Neural cell (in vitro differentiated cells): ENCODE results near the gene CAMK2A. TPM values are rescaled to one million over a fixed set of nuclear protein-coding genes. Genes with fewer than 3 reads are reported as not detected.

Experiments
- H2AFZ ChIP-seq: fragments of 200-600, 300-800 bp; sonication (generic), shearing (Covaris generic); 2 replicates; pipeline ENCODE4 v1.6.0; 2014; ENCODE audit warnings: low read depth, mild to moderate bottlenecking, antibody characterized with exemption, low read length, moderate library complexity
- H3F3A ChIP-seq: fragments of 200-600 bp; shearing (Covaris generic); 2 replicates; pipeline ENCODE4 v1.6.1; 2016; ENCODE audit warnings: mild to moderate bottlenecking, moderate library complexity, mixed read lengths, antibody characterized with exemption, low read length; ENCODE audit not compliant: insufficient read depth, poor library complexity, severe bottlenecking
- H3K27ac ChIP-seq: fragments of 200-600, 300-800 bp; sonication (generic), shearing (Covaris generic); 2 replicates; pipeline ENCODE4 v1.5.1; 2014; ENCODE audit warnings: mild to moderate bottlenecking, low read length, moderate library complexity
- H3K27me3 ChIP-seq: fragments of 300-800, 200-600 bp; sonication (generic), shearing (Covaris generic); 2 replicates; pipeline ENCODE4 v1.6.0; 2014; ENCODE audit warnings: mild to moderate bottlenecking, low read depth, low read length, moderate library complexity; ENCODE audit not compliant: insufficient read depth
- H3K36me3 ChIP-seq: fragments of 300-800, 200-600 bp; sonication (generic), shearing (Covaris generic); 2 replicates; pipeline ENCODE4 v1.5.1; 2014; ENCODE audit warnings: mild to moderate bottlenecking, antibody characterized with exemption, low read length, moderate library complexity; ENCODE audit not compliant: insufficient read depth
- H3K4me2 ChIP-seq: fragments of 300-800, 200-600 bp; sonication (generic), shearing (Covaris generic); 2 replicates; pipeline ENCODE4 v1.6.0; 2014; ENCODE audit warnings: mild to moderate bottlenecking, low read length
- H3K4me3 ChIP-seq: fragments of 300-800, 200-600 bp; sonication (generic), shearing (Covaris generic); 2 replicates; pipeline ENCODE4 v1.5.1; 2014; ENCODE audit warnings: mild to moderate bottlenecking, low read length, moderate library complexity
- H3K79me2 ChIP-seq: fragments of 200-600 bp; shearing (Covaris generic); replicated peaks from 2 replicates; pipeline ENCODE4 v1.6.0; 2014; ENCODE audit warnings: mild to moderate bottlenecking, low read length, moderate library complexity; ENCODE audit not compliant: insufficient read depth
- H3K9ac ChIP-seq: fragments of 300-800, 200-600 bp; sonication (generic), shearing (Covaris generic); 2 replicates; pipeline ENCODE4 v1.6.1; 2016; ENCODE audit warnings: mild to moderate bottlenecking, low read length, mixed read lengths
- H3K9me2 ChIP-seq: fragments of 200-600 bp; shearing (Covaris generic); 2 replicates; pipeline ENCODE4 v1.6.1; 2016; ENCODE audit warnings: mild to moderate bottlenecking, low read length, mixed read lengths; ENCODE audit not compliant: insufficient read depth
- H3K9me3 ChIP-seq: fragments of 200-600, 300-800 bp; sonication (generic), shearing (Covaris generic); 2 replicates; pipeline ENCODE4 v1.6.1; 2016; ENCODE audit warnings: mild to moderate bottlenecking, mixed run types, low read length, moderate library complexity, mixed read lengths
- H4K20me1 ChIP-seq: fragments of 200-600 bp; shearing (Covaris generic); 2 replicates; pipeline ENCODE4 v1.6.1; 2016; ENCODE audit warnings: mild to moderate bottlenecking, mixed run types; ENCODE audit not compliant: insufficient read depth
- CTCF ChIP-seq: fragments of 450-650 bp; IDR thresholded peaks from 2 replicates; pipeline ENCODE4 v1.5.1; 2014; ENCODE audit warnings: antibody characterized with exemption, mild to moderate bottlenecking, moderate library complexity; ENCODE audit not compliant: poor library complexity, severe bottlenecking
- EP300 ChIP-seq: fragments of 450-650 bp; conservative IDR thresholded peaks from 2 replicates; pipeline ENCODE4 v1.6.1; 2014; ENCODE audit warnings: antibody characterized with exemption, mild to moderate bottlenecking, moderate library complexity; ENCODE audit not compliant: poor library complexity, severe bottlenecking
- EZH2 ChIP-seq: fragments of 200-600, 300-800 bp; shearing (Covaris generic), sonication (generic); IDR thresholded peaks from 2 replicates; pipeline ENCODE4 v1.6.1; 2014; ENCODE audit warnings: antibody characterized with exemption, low read length, borderline replicate concordance, mild to moderate bottlenecking; ENCODE audit not compliant: insufficient read depth, poor library complexity, severe bottlenecking
- MXI1 ChIP-seq: fragments of 450-650 bp; conservative IDR thresholded peaks from 2 replicates; pipeline ENCODE4 v1.6.1; 2014; ENCODE audit warnings: antibody characterized with exemption, mild to moderate bottlenecking; ENCODE audit not compliant: poor library complexity, severe bottlenecking
- POLR2AphosphoS5 ChIP-seq: IDR thresholded peaks from 2 replicates; pipeline ENCODE4 v1.6.1; 2012
- RAD21 ChIP-seq: fragments of 450-650 bp; conservative IDR thresholded peaks from 2 replicates; pipeline ENCODE4 v1.6.1; 2014; ENCODE audit warnings: antibody characterized with exemption, mild to moderate bottlenecking, moderate library complexity
- REST ChIP-seq: IDR thresholded peaks from 2 replicates; pipeline ENCODE4 v1.6.1; 2012; ENCODE audit warnings: borderline replicate concordance
- SMC3 ChIP-seq: fragments of 450-650 bp; conservative IDR thresholded peaks from 2 replicates; pipeline ENCODE4 v1.6.1; 2014; ENCODE audit warnings: antibody characterized with exemption, mild to moderate bottlenecking, moderate library complexity; ENCODE audit not compliant: poor library complexity
- TAF1 ChIP-seq: IDR thresholded peaks from 2 replicates; pipeline ENCODE4 v1.6.1; 2012; ENCODE audit warnings: low read depth
- polyA plus RNA-seq: library from polyadenylated mRNA; depleted of rRNA; stranded (reverse); fragments of >200 nt; gene quantifications from 2 replicates; pipeline ENCODE4 v1.2.3, GENCODE V29; 2014

Gene CAMK2A
- polyA plus RNA-seq, 1 donor from 2014 or later, result 61.7 TPM

DNA sequence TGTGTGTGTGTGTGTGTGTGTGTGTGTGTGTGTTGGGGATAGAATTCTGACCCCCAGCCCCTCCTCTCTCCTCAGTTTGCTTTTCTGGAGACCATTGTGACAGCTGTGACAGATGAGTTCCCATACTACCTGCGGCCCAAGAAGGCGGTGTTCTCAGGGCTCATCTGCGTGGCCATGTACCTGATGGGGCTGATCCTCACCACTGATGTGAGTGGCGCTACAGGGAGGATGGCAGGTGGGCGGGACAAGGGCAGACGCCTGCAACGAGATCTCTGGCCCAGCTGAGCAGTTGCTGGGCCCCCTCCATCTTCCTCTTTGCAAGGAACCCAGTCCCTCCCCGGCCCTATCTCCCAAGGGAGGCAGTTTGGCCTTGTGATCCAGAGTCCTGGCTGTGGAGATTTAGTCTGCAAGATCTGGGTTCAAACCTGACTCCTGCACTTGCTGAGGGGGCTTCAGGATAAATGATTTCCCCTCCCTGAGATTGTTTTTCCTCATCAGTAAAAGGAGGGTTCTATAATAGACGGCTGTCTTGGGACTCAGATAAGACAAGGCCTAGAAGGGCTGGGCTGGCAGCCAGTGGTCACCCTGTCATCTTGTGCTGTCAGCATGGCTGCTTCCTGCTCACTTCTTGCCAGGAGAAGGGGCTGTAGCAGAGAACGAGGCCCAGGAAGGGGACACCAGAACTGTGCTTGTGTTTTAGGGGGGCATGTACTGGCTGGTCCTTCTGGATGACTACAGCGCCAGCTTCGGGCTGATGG lies 85.6 kb downstream of the CAMK2A start:
- no peak for TF ChIP-seq MXI1
- TF ChIP-seq RAD21, result no peak
- no peak for TF ChIP-seq TAF1
- no peak for TF ChIP-seq EZH2
- TF ChIP-seq REST, result no peak
- TF ChIP-seq POLR2AphosphoS5, result no peak
- no peak for TF ChIP-seq CTCF
- no peak for TF ChIP-seq EP300
- no peak for TF ChIP-seq SMC3
- H3F3A ChIP-seq, result no peaks in the 10 kb centered on the region
- no peak overlapping the region for H3K4me2 ChIP-seq
- no peaks in the 10 kb centered on the region for H3K36me3 ChIP-seq
- no peaks in the 10 kb centered on the region for H4K20me1 ChIP-seq
- H3K27me3 ChIP-seq, result no peaks in the 10 kb centered on the region
- H3K79me2 ChIP-seq, result no peaks in the 10 kb centered on the region
- H3K4me3 ChIP-seq, result no peak overlapping the region
- no peak overlapping the region for H3K9ac ChIP-seq
- no peaks in the 10 kb centered on the region for H3K9me2 ChIP-seq
- no peak overlapping the region for H3K27ac ChIP-seq
- no peaks in the 10 kb centered on the region for H3K9me3 ChIP-seq
- no peak overlapping the region for H2AFZ ChIP-seq

DNA sequence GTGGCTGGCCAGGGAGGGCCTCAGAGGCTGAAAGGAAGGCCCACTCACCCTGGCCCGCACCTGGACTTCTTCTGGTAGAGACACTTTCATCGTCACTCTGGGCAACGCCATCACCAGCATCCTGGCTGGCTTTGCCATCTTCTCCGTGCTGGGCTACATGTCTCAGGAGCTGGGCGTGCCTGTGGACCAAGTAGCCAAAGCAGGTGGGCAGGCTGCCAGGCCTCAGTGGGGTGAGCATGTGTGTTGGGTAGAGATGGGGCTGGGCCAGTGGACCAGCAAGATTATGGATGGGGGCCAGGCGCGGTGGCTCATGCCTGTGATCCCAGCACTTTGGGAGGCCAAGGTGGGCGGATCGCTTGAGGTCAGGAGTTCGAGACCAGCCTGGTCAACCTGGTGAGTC lies 87.1 kb downstream of the CAMK2A start:
- Histone ChIP-seq H3K9me2 (no peaks in the 10 kb centered on the region), H3F3A (no peaks in the 10 kb centered on the region), H4K20me1 (no peaks in the 10 kb centered on the region), H3K4me3 (no peak overlapping the region), H3K4me2 (no peak overlapping the region), H3K27ac (no peak overlapping the region), H3K27me3 (no peaks in the 10 kb centered on the region), H2AFZ (no peak overlapping the region), H3K9me3 (no peaks in the 10 kb centered on the region), H3K79me2 (no peaks in the 10 kb centered on the region), H3K36me3 (no peaks in the 10 kb centered on the region), H3K9ac (no peak overlapping the region)
- TF ChIP-seq EZH2 (no peak), REST (no peak), SMC3 (no peak), MXI1 (no peak), TAF1 (no peak), EP300 (no peak), POLR2AphosphoS5 (no peak), CTCF (no peak), RAD21 (no peak)
